Neural progenitor cell (in vitro differentiated cells): ENCODE data around the gene FPR2.

Experiments used
- CTCF ChIP-seq: fragments of 200-600 bp; sonication (generic); IDR thresholded peaks from 2 replicates; pipeline ENCODE4 v1.5.1; 2017; ENCODE audit warnings: antibody characterized with exemption, mild to moderate bottlenecking
- EZH2 ChIP-seq: fragments of 200-600 bp; sonication (generic); IDR thresholded peaks from 2 replicates; pipeline ENCODE4 v1.6.1; 2017; ENCODE audit warnings: antibody characterized with exemption, mild to moderate bottlenecking, moderate library complexity

DNA sequence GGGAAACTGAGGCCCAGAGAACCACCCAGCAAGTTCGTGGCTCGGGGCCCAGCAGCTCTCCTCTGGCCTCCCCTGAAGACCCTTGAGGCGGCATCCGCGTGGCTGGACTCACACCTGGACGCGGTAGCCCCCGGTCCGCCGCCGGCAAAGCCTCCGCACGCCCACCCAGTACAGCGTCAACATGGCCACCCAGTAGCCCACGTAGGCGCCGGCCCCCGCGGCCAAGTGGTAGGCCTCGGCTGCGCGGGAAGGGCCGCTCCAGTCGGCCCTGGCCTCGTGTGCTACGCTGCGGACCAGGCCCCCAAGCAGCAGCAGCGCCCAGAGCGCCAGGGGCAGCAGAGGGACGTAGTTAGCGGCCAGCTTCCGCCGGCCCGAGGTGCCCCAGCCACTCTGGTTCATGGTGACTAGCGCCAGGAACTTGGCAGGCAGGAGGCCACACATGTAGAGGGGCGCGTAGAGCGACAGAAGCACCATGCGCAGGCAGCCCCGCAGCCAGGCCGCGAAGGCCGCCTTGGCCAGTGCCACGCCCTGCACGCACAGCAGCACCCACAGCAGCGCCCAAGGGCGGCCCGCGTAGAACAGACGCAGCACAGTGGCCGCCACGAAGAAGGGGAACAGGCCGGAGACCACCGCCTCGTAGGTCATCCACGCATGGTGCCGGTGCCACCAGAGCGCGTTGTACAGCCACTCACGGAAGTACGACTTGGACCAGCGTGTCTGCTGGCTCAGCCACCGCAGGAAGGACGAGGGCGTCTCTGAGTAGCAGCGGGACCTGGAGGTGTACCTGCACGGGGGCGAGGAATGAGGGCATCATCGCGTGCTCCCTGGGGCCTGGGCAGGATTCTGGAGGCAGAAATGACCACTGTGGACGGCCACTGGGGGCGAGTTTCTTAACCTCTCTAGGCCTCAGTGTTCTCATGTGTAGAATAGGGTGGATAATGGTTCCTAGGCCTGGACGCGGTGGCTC lies 47.4 kb upstream of the FPR2 start:
- TF ChIP-seq CTCF, result no peak
- TF ChIP-seq EZH2, result no peak
